NB4 (cell line): ENCODE results near the gene ESF1.

ENCODE experiments used
- DNase-seq: peaks from one replicate; pipeline ENCODE4 v3.0.0; 2010; ENCODE audit warnings: low read depth
- H3K4me3 ChIP-seq: one replicate; pipeline ENCODE4 v1.5.1; 2011; ENCODE audit warnings: mild to moderate bottlenecking, low read depth, low read length, moderate library complexity
- MYC ChIP-seq: IDR thresholded peaks from 2 replicates; pipeline ENCODE4 v1.6.1; 2011; ENCODE audit warnings: low read depth, low read length
- POLR2A ChIP-seq: IDR thresholded peaks from 2 replicates; pipeline ENCODE4 v1.6.1; 2011; ENCODE audit warnings: mild to moderate bottlenecking; ENCODE audit not compliant: insufficient read length; ENCODE audit errors: extremely low read depth
- TF ChIP-seq, protein P1 (sequence below): IDR thresholded peaks from one replicate; pipeline ENCODE4 v1.5.1; 2012; ENCODE audit warnings: low read depth, low read length
- TF ChIP-seq, protein P2 (sequence below): IDR thresholded peaks from 2 replicates; pipeline ENCODE4 v1.6.1; 2011; ENCODE audit warnings: low read depth, low read length

The ESF1 gene

DNA sequence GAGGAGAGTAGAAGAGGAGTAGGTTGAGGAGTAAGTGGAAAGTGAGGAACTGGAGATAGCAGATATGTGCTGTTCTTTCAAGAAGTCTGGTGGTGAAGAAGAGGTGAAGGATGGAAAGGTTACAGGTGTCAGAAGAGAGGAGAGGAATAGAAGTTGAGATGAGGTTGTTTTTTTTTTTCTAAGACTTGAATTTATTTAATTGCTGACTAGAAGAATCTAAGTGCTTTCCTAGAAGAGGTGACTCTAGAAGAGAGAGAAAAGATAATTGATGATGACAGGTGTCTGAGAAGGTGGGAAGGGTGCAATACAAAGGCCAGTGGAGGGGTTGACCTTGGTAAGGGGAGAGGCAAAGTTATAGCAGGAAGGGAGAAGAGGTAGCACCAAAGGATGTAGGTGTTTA is 25.7 kb upstream of the ESF1 start:
- TF ChIP-seq, protein P1, sequence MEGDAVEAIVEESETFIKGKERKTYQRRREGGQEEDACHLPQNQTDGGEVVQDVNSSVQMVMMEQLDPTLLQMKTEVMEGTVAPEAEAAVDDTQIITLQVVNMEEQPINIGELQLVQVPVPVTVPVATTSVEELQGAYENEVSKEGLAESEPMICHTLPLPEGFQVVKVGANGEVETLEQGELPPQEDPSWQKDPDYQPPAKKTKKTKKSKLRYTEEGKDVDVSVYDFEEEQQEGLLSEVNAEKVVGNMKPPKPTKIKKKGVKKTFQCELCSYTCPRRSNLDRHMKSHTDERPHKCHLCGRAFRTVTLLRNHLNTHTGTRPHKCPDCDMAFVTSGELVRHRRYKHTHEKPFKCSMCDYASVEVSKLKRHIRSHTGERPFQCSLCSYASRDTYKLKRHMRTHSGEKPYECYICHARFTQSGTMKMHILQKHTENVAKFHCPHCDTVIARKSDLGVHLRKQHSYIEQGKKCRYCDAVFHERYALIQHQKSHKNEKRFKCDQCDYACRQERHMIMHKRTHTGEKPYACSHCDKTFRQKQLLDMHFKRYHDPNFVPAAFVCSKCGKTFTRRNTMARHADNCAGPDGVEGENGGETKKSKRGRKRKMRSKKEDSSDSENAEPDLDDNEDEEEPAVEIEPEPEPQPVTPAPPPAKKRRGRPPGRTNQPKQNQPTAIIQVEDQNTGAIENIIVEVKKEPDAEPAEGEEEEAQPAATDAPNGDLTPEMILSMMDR = no peak
- TF ChIP-seq MYC (no peak), POLR2A (no peak)
- TF ChIP-seq, protein P2, sequence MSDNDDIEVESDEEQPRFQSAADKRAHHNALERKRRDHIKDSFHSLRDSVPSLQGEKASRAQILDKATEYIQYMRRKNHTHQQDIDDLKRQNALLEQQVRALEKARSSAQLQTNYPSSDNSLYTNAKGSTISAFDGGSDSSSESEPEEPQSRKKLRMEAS = no peak
- no peak overlapping the region for H3K4me3 ChIP-seq
- DNase-seq = no peak

GRCh38 chr20:13809855-13810254 is 25.1 kb upstream of the ESF1 start:
- TF ChIP-seq, protein P2 = no peak
- TF ChIP-seq POLR2A = no peak
- TF ChIP-seq, protein P1 = no peak
- TF ChIP-seq MYC = no peak
- no peak for DNase-seq
- no peak overlapping the region for H3K4me3 ChIP-seq

DNA sequence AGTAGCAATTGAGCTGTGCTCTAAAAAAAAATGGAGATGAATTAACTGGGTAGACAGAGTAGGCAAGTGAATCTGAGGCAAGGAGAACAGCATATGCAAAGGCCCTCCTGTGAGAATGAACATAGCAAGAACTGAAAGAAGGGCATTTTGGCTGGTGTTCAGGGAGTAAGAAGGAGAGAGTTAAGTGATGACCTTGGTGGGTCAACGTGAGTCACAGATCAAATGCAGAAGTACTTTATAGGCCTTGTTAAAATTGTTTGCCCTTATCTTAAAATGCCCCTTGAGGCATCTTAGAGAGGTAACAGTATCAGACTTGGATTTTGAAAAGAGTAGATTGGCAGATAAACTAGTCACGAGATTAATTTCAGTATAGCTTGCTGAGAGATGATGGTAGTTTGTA is 24.7 kb upstream of the ESF1 start:
- no peak for TF ChIP-seq POLR2A
- TF ChIP-seq MYC = no peak
- TF ChIP-seq, protein P1 = no peak
- TF ChIP-seq, protein P2 = no peak
- no peak overlapping the region for H3K4me3 ChIP-seq
- DNase-seq = no peak

GRCh38 chr20:13800728-13801134 is 16.0 kb upstream of the ESF1 start:
- no peak for DNase-seq
- H3K4me3 ChIP-seq = no peak overlapping the region
- TF ChIP-seq POLR2A (no peak), MYC (no peak)
- TF ChIP-seq, protein P2 = no peak
- TF ChIP-seq, protein P1 = no peak

GRCh38 chr20:13799974-13800373 is 15.3 kb upstream of the ESF1 start:
- no peak for DNase-seq
- no peak overlapping the region for H3K4me3 ChIP-seq
- TF ChIP-seq, protein P2 = no peak
- TF ChIP-seq, protein P1 = no peak
- TF ChIP-seq POLR2A (no peak), MYC (no peak)

DNA sequence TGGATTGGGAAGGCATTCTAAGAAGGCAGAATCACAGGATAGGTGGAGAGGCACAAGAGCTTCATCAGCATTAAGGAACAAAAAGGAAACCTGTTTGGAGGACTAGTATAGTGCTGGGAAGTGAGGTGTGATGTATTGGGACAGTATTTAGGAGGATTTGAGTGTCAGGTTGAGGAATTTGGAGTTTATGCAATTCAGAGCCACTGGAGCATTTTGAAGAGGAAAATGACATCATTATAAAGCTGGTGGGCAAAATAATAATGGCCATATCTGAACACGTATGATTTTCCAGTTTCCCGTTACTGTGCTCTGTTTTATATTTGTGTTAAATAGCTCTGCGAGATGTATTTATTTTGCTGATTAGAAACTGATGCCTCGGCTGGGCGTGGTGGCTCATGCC is 14.3 kb upstream of the ESF1 start:
- TF ChIP-seq, protein P1 = no peak
- TF ChIP-seq POLR2A (no peak), MYC (no peak)
- TF ChIP-seq, protein P2 = no peak
- no peak for DNase-seq
- no peak overlapping the region for H3K4me3 ChIP-seq
